ENCODE results near the gene PXMP2.

PXMP2 gene

DNA sequence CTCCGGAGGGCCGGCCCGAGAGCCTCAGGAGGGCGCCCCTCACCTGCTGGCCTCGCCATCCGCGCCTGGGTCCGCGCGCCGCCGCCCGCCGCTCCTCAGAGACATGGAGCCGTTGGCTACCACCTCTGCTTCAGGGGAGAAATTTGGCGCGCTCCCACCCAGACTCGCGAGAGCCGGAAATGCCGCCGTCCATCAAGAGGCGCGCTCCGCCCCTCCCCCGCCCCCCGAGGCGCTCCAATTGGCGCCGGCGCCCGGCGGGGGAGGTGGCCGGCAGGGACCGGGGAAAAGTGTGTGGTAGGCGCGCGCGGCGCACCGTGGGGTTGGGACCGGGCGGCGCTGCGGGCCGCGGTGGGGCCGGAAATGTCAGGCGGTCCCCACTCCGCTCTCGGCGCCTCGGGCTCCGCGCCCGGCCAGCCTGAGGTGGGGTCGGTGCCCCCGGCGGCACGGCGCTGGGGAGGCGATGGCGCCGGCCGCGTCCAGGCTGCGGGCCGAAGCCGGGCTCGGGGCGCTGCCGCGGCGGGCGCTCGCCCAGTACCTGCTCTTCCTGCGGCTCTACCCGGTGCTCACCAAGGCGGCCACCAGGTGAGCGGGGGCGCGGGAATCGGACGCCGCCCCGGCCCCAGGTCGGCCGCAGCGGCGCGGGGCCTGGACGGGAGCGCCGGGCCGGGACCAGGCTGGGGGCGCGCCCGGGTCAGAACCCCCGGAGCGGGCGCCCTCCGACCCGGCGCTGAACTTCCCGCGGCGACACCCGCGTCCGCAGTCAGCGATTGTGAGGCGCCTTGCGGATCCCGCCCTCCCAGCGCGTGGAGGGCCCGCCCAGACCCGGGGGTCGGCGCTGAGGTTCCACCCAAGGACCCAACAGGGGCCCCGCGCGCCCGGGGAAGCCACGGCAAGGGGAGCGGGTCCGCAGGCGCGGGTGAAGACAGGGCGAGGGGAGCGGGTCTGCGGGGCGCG, at the start of gene PXMP2, which contains the start of gene POLE:
Gene PXMP2 (plus strand): TSS at position 377 of the 954 bp plus-strand sequence. CDS start 84 bp downstream, at position 461.
Gene POLE (minus strand): TSS at position 132 of the 954 bp plus-strand sequence. CDS start 27 bp downstream, at position 105.
- FAIRE-seq (no peak), DNase-seq (ENCODE audit: insufficient read length, low spot score) (peak; percentile 96)
- TF ChIP-seq CTCF (IDR thresholded peaks at IDR 0.05; ENCODE audit: insufficient read depth, missing control alignments), result no peak

- no peak for FAIRE-seq
- DNase-seq (ENCODE audit: insufficient read length, low spot score), result no peak
- no peak for TF ChIP-seq CTCF (IDR thresholded peaks at IDR 0.05; ENCODE audit: insufficient read depth, missing control alignments)
These were observed 49.6 kb upstream of the PXMP2 start for GRCh38 chr12:132637811-132638210.

DNA sequence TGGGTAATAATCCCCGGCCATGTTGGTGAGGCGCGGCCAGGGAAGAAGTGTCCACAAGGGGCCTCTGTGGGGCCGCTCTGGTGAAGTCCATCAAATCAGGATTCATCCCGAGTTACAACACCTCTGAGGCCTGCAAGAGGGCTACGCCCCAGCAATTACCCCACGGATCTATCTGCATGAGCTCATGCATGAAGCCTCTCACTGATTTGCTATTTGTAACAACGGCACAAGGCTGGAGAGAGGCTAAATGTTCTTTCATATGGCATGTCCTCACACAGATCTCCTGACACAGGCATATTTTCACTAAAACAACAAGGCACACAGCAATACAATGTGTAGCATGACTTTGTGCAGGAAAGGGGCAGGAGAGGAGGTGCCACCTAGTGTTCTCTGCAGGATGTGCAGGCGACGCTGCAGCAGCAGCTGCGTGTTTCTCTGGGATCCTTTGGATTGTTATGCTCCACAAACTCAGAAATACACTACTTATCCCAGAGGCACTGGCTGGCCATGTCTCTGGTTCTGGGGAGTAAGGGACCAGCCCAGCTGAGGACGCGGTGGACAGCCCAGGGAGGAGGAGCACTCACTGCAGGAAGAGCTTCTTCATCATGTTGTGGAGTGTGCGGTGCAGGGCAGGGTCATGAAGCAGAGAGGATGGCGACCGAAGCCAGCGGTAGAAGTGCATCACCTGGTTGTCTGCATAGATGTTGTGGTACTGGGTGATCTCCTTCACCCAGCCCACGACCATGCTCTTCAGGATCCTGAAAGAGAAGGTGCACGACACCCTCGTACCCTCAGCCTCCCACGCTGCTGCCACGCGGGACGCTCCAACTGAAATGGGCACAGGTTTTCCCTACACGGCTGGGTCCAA, 48.6 kb upstream of the PXMP2 start:
- peak; percentile 47 for TF ChIP-seq CTCF (IDR thresholded peaks at IDR 0.05; ENCODE audit: insufficient read depth, missing control alignments)
- DNase-seq (ENCODE audit: insufficient read length, low spot score) (peak; percentile 52), FAIRE-seq (no peak)

DNA sequence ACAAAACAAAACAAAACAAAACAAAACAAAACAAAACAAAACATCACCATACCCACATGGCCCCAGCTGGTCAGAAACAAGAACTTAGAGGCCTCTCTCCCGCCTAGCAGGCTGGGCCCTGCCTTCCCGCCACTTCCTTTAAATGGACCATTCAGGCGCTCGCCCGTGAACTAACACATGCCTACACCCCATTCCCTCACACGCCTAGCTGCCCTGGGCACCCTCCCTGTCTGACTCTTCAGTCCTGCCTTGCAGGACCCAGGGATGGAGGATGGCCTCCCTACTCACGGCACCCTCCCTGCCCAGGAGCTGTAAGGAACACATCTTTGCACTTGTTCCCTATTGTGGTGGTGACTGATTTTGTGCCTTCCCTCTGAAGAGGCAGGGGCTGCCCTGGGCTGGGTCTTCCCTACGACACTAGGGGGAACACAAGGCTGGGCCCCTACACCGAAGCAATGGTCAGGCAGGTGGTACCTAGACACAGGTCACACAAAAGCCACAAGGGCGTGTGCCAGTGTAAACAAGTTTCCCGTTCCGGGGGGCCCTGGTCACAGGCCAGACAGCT, 47.3 kb upstream of the PXMP2 start:
- DNase-seq (ENCODE audit: insufficient read length, low spot score), result no peak
- no peak for TF ChIP-seq CTCF (IDR thresholded peaks at IDR 0.05; ENCODE audit: insufficient read depth, missing control alignments)
- FAIRE-seq, result no peak

DNA sequence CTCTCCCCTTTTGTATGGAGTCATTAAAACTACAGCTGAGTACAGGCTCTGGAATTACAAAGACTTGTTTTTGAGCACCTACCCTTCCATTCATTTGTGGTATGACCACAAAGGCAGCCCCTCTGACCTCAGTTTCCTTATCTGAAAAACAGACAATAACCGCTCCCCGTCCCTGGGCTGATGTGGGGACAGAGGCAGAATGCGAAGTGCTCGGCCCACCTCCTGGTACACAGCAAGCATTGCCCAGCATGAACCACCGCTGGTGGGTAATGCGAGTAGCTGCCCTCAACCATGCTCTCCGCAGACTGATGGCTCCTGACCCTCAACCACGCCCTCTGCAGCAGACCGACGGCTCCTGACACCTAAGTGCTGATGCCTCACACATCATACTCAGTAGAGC, 46.5 kb upstream of the PXMP2 start:
- FAIRE-seq (no peak), DNase-seq (ENCODE audit: insufficient read length, low spot score) (no peak)
- TF ChIP-seq CTCF (IDR thresholded peaks at IDR 0.05; ENCODE audit: insufficient read depth, missing control alignments), result no peak

DNA sequence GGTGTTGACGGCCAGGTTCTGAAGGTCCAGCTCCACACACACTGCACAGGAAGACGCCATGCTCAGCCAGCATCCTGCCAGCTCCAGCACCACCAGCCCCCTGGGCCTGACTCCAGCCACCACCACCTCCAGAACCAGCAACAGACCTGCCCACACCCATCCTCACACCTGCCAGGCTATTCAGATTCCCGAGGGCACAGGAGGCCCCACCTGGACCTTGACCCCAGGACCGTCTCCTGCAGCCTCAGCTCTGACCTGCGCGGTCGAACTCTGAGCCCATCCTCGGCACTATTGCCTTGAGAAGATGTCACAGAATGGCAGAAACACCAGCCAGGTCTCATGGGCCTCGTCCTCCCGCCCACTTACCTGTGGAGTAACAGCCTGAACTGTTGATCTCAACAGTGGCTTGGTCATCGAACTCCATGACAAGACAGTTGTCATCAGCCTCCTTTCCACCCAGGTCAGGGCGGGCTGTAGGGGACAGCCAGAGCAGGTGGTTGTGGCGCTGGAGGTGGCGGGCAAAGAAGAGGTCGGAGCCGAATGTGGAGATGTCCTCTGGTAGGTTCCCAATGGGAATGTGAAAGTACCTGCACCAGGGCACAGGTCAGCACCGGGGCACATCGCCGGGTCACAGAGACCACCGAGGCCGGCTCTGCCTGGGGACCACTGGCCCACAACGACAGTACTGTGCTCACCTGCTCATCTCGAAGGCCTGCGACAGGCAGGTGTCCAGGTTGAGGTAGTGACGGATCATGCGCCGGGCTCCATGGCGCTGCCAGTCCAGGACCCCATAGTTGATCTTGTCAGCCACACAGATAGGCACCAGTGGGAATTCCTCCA, 45.4 kb upstream of the PXMP2 start:
- FAIRE-seq, result no peak
- DNase-seq (ENCODE audit: insufficient read length, low spot score), result no peak
- TF ChIP-seq CTCF (IDR thresholded peaks at IDR 0.05; ENCODE audit: insufficient read depth, missing control alignments), result no peak

All from D721Med (cell line).